ENCODE data around the gene CDKN1A.

The CDKN1A gene

GRCh38 chr6:36655085-36655724 is 23.3 kb upstream of the CDKN1A start:
- no peak for DNase-seq (ENCODE audit: low read depth)

- DNase-seq (ENCODE audit: low read depth), result no peak
Measured at GRCh38 chr6:36656441-36656840, 22.1 kb upstream of the CDKN1A start.

- no peak for DNase-seq (ENCODE audit: low read depth)
Measured at GRCh38 chr6:36657271-36657670, 21.2 kb upstream of the CDKN1A start.

GRCh38 chr6:36657942-36658544 is 20.5 kb upstream of the CDKN1A start:
- DNase-seq (ENCODE audit: low read depth), result peak; percentile 97

- DNase-seq (ENCODE audit: low read depth), result peak; percentile 96
Measured at GRCh38 chr6:36659271-36659670, 19.2 kb upstream of the CDKN1A start.

GRCh38 chr6:36660771-36661471 is 17.6 kb upstream of the CDKN1A start:
- peak; percentile 41 for DNase-seq (ENCODE audit: low read depth)

GRCh38 chr6:36662380-36662779 is 16.1 kb upstream of the CDKN1A start:
- no peak for DNase-seq (ENCODE audit: low read depth)

GRCh38 chr6:36662827-36663256 is 15.7 kb upstream of the CDKN1A start:
- peak; percentile 47 for DNase-seq (ENCODE audit: low read depth)

GRCh38 chr6:36663504-36664446 is 14.7 kb upstream of the CDKN1A start:
- DNase-seq (ENCODE audit: low read depth), result peak; percentile 34

- DNase-seq (ENCODE audit: low read depth), result no peak
Measured at GRCh38 chr6:36665180-36665579, 13.3 kb upstream of the CDKN1A start.

- DNase-seq (ENCODE audit: low read depth), result no peak
Measured at GRCh38 chr6:36666287-36666686, 12.2 kb upstream of the CDKN1A start.

GRCh38 chr6:36666826-36667591 is 11.5 kb upstream of the CDKN1A start:
- DNase-seq (ENCODE audit: low read depth), result peak; percentile 96

GRCh38 chr6:36668591-36668990 is 9.9 kb upstream of the CDKN1A start:
- DNase-seq (ENCODE audit: low read depth), result no peak

- DNase-seq (ENCODE audit: low read depth), result no peak
Measured at GRCh38 chr6:36669002-36669401, 9.5 kb upstream of the CDKN1A start.

- DNase-seq (ENCODE audit: low read depth), result no peak
Measured at GRCh38 chr6:36670271-36670670, 8.2 kb upstream of the CDKN1A start.

GRCh38 chr6:36671687-36672375 is 6.7 kb upstream of the CDKN1A start:
- DNase-seq (ENCODE audit: low read depth), result no peak

GRCh38 chr6:36673882-36674281 is 4.6 kb upstream of the CDKN1A start:
- no peak for DNase-seq (ENCODE audit: low read depth)

- DNase-seq (ENCODE audit: low read depth), result no peak
Measured at GRCh38 chr6:36674942-36675341, 3.6 kb upstream of the CDKN1A start.

- peak; percentile 45 for DNase-seq (ENCODE audit: low read depth)
Measured at GRCh38 chr6:36676141-36677058, 2.1 kb upstream of the CDKN1A start.
